ENCODE data around the gene DGLUCY.
"Not testable (repeated sequence)": the region's sequence is repeated elsewhere in the genome, so short reads cannot be mapped to it uniquely, and the experiment has no call there.

The DGLUCY gene

GRCh38 chr14:91113829-91114078 lies at the start of gene DGLUCY:
Gene DGLUCY, plus strand, starts transcription at chr14:91114073. Its CDS starts 46,222 bp downstream, at chr14:91160295.
- DNase-seq (ENCODE audit: low read depth in 2 of 2), result peak in 1 of 2 donors; percentile 30

DNA sequence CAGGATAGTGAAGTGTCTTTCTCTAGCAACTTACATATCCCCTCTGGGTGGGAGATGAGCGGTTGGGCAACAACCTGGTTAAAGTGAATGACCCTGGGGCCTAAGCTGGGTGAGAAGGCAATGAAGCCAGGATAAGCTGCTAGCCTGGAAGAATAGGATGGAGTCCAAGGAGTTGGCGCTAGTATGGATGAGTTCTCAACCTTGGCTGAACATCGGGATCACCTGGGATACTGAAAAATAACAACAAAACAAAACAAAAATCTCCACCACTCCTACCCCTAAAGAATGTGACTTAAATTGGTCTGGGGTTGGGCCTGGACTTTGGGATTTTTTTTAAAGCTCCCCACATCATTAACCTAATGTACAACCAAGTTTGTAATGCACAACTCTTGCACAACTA lies 48.6 kb upstream of the DGLUCY start:
- no peak for DNase-seq (ENCODE audit: low read depth in 2 of 2)

DNA sequence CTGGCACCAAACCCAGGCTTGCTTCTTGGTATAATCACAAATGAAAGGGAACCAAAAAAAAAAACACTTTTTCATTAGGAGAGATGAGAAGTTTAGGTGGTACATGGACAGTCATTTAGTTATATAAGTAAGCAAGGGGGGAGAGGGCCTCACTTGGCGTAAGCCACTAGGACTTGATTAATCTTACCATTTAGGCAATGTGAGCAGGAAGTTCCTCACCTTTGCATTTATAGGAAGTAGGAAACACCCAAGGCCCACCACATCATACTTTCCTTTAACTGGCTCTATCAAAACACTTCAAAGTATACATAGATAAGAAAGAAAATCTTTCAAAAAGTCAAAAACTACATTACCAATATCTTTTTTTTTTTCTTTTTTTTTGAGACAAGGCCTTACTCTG lies 46.7 kb upstream of the DGLUCY start:
- no peak for DNase-seq (ENCODE audit: low read depth in 2 of 2)

GRCh38 chr14:91068642-91069041 lies 45.2 kb upstream of the DGLUCY start:
- no peak for DNase-seq (ENCODE audit: low read depth in 2 of 2)

DNA sequence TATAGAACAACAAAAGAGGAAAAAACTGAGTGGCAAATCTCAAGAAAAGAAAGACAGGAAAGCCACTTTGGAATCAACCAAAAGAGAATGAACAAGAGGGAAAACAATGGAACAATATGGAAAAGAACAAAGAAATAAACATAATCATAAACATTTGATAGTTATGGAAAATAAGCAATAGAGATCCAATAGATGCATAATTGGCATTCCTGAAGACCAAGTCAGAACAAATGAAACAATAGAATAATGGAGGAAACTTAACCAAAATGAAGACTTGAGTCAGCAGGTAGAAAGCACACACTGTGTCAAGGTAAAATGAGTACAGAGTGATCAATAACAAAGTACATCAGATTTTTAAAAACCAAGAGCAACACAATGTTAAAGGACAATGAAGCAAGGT lies 43.3 kb upstream of the DGLUCY start:
- no peak for DNase-seq (ENCODE audit: low read depth in 2 of 2)

DNA sequence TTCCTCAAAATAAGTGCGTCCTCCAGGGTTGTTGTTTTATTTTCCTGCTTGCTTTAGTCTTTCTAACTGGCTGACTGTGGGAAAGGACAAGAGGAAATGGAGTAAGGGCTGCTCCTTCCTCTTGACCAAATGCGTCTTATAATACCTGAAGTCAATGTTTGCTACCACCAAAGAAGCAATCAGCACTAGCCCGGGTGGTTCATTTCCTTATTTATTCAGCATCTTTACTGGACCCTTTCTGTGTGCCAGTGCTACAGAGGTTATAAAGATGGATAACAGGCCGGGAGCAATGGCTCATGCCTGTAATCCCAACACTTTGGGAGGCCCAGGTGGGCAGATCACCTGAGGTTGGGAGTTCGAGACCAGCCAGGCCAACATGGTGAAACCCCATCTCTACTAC lies 38.3 kb upstream of the DGLUCY start:
- DNase-seq (ENCODE audit: low read depth in 2 of 2), result no peak

DNA sequence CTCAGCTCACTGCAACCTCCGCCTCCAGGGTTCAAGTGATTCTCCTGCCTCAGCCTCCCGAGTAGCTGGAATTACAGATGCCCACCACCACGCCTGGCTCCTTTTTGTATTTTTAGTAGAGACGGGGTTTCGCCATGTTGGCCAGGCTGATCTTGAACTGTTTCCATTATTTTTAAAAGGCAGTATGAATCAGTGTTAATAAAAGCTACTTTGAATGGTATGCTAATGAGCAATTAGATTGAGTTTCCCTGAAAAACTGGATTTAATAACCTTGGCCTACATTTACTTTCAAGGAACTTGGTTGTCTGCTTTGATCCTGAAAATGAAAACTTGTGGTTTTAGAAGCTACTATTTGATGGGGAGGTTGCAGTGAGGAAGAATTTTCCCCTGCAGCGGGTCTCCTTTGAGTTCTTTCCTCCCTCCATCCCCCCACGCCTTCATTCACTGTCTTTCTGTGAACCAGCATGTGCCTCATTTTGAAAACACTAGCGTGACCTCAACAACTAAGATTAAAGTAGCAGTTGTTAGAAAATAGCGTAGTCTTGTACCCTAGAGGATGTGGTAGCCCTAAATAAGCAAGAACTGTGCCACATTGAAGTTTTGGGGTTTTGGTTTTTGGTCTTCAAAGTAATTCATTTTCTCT lies 35.7 kb upstream of the DGLUCY start:
- peak in 1 of 2 donors; percentile 23 for DNase-seq (ENCODE audit: low read depth in 2 of 2)

GRCh38 chr14:91080071-91080470 lies 33.8 kb upstream of the DGLUCY start:
- DNase-seq (ENCODE audit: low read depth in 2 of 2), result no peak

- DNase-seq (ENCODE audit: low read depth in 2 of 2), result no peak
Measured at GRCh38 chr14:91082282-91082681, 31.6 kb upstream of the DGLUCY start.

- no peak for DNase-seq (ENCODE audit: low read depth in 2 of 2)
Measured at GRCh38 chr14:91084516-91084915, 29.4 kb upstream of the DGLUCY start.

- DNase-seq (ENCODE audit: low read depth in 2 of 2), result not testable (repeated sequence)
Measured at GRCh38 chr14:91087470-91087869, 26.4 kb upstream of the DGLUCY start.

- no peak for DNase-seq (ENCODE audit: low read depth in 2 of 2)
Measured at GRCh38 chr14:91088585-91089235, 25.2 kb upstream of the DGLUCY start.

- DNase-seq (ENCODE audit: low read depth in 2 of 2), result no peak
Measured at GRCh38 chr14:91089958-91090535, 23.8 kb upstream of the DGLUCY start.

DNA sequence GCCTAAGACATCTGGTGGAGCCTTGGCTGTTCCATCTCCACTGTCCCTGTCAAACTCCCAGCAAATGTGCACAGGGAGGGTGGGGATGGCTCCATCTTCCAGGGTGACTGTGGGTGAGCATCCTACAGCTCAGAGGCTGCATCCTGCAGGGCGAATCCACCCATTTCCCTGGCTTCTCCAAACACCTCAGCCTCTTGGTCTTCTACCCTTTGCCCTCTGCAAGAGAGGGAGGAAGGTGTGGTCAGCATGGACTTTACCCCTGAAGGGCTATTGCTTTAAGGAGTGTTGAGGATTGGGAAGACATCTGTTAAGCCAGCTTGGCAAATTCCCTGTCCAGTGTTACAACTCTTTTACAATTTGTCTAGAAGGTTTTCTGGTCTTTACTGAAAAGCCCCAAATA lies 23.1 kb upstream of the DGLUCY start:
- DNase-seq (ENCODE audit: low read depth in 2 of 2), result no peak

- DNase-seq (ENCODE audit: low read depth in 2 of 2), result no peak
Measured at GRCh38 chr14:91092073-91092472, 21.8 kb upstream of the DGLUCY start.

- not testable (repeated sequence) for DNase-seq (ENCODE audit: low read depth in 2 of 2)
Measured at GRCh38 chr14:91093743-91094472, 20.0 kb upstream of the DGLUCY start.

DNA sequence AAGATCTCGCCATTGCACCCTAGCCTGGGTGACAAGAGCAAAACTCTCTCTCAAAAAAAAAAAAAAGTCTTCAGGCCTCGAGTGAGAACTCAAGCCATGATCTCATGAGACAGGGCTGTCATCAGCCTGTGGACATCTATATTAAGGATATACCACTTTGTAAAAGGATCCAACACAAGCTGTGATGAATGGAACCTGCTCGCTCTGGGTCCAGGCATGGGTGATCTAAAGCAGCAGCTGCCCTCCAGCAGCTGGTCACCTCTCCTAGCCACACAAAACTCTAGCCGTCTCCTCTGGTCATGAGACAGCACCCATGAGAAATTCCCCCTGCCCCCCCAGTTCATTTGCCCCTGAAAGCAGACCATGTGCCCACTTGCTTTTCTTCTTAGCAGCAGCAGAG lies 19.1 kb upstream of the DGLUCY start:
- no peak for DNase-seq (ENCODE audit: low read depth in 2 of 2)

DNA sequence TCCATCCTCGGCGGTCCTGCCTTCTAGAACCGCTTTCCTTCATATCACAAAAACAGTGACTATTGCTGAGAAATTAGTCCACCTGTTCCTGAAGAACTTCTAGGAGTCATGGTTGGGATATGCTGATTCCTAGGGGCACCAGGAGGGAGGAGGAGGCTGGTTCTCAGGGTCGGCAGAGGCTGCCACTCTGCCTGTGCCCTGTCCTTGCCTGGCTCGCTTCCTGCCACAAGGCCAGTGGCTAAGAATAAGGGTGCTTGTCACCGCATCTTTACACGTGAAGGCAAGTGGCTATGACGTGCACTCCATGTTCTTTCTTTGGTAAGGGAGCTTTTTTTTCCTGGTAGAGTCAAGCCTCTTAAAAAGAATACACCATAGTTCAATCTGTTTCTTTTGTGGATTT lies 18.7 kb upstream of the DGLUCY start:
- no peak for DNase-seq (ENCODE audit: low read depth in 2 of 2)

GRCh38 chr14:91097657-91098056 lies 16.2 kb upstream of the DGLUCY start:
- not testable (repeated sequence) for DNase-seq (ENCODE audit: low read depth in 2 of 2)

- no peak for DNase-seq (ENCODE audit: low read depth in 2 of 2)
Measured at GRCh38 chr14:91098591-91098990, 15.3 kb upstream of the DGLUCY start.

DNA sequence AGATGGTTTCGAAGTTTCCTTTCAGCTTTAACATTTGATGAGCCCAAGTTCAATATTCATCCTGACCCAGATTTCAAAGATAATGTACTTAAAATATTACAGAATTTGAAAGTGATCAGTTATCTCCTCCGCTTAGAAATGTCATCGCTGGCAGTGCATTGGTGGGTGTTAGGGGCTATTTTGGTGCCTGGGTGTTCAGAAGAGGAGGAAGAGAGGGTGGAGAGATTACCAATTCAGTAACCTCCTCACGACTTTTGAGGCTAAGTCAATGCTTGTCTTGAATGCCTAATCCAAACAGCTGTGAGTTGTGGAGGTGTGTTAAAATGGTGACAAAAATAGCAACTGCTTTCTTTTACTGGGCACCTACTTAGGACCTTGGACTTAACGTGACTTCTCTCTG lies 13.8 kb upstream of the DGLUCY start:
- no peak for DNase-seq (ENCODE audit: low read depth in 2 of 2)

- no peak for DNase-seq (ENCODE audit: low read depth in 2 of 2)
Measured at GRCh38 chr14:91103116-91103515, 10.8 kb upstream of the DGLUCY start.

All from stimulated activated CD8-positive, alpha-beta memory T cell treated with anti-CD3 and anti-CD28 coated beads, Interleukin-15, amount 100 ng/mL, for 4 hours (primary cell).